Ishikawa (cell line): ENCODE data around the gene TNS1.

Experiments
- CEBPB ChIP-seq: IDR thresholded peaks from 2 replicates; pipeline ENCODE4 v1.6.1; 2012
- CREB1 ChIP-seq: IDR thresholded peaks from 2 replicates; pipeline ENCODE4 v1.6.1; 2012; ENCODE audit warnings: low read depth
- EGR1 ChIP-seq: IDR thresholded peaks from 2 replicates; pipeline ENCODE4 v1.6.1; 2012
- EP300 ChIP-seq: IDR thresholded peaks from 2 replicates; pipeline ENCODE4 v1.6.1; 2012; ENCODE audit warnings: borderline replicate concordance
- FOXM1 ChIP-seq: IDR thresholded peaks from 2 replicates; pipeline ENCODE4 v1.6.1; 2012; ENCODE audit warnings: low read depth, borderline replicate concordance
- NFIC ChIP-seq: IDR thresholded peaks from 2 replicates; pipeline ENCODE4 v1.6.1; 2012
- RAD21 ChIP-seq: IDR thresholded peaks from 2 replicates; pipeline ENCODE4 v1.6.1; 2012; ENCODE audit warnings: low read depth
- TAF1 ChIP-seq: IDR thresholded peaks from 2 replicates; pipeline ENCODE4 v1.6.1; 2012; ENCODE audit warnings: low read depth, mild to moderate bottlenecking
- TCF12 ChIP-seq: IDR thresholded peaks from 2 replicates; pipeline ENCODE4 v1.6.1; 2012; ENCODE audit warnings: low read depth
- TEAD4 ChIP-seq: IDR thresholded peaks from 2 replicates; pipeline ENCODE4 v1.6.1; 2012
- USF1 ChIP-seq: IDR thresholded peaks from 2 replicates; pipeline ENCODE4 v1.6.1; 2012
- YY1 ChIP-seq: IDR thresholded peaks from 2 replicates; pipeline ENCODE4 v1.6.1; 2012; ENCODE audit warnings: low read depth
- ZBTB7A ChIP-seq: IDR thresholded peaks from 2 replicates; pipeline ENCODE4 v1.6.1; 2012; ENCODE audit warnings: low read depth
- TF ChIP-seq, protein P1 (sequence below): IDR thresholded peaks from 2 replicates; pipeline ENCODE4 v1.6.1; 2012; ENCODE audit warnings: low read depth, mild to moderate bottlenecking
- TF ChIP-seq, protein P2 (sequence below): IDR thresholded peaks from 2 replicates; pipeline ENCODE4 v1.6.1; 2012

TNS1 gene

DNA sequence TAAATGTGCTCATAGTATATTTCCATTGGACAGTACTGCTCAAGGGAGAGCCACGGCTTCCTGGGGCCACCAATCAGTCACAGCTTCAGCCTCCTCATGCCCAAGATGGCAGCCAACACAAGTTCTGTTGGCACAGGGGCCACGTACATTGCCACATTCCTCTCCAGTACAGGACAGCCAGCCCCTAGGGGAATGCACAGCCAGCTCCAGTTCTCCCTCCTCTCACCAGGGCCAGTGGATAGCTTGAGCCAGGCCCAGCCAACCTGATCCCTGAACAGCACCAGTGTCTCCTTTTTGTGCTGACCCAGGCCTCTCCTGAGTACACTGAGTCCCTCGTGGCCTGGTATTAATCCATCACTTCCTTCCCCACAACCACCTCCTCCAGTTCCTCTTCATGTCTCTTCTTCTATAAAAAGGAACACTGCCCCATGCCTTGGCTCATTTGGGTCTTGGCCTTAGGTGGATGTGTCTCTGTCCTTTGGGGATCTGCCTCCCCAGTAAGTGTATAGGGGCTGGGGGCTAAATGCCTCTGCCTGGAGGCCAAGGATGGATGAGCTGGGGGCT lies 168.7 kb downstream of the TNS1 start:
- TF ChIP-seq TAF1 (no peak), FOXM1 (no peak), USF1 (no peak), ZBTB7A (no peak)
- TF ChIP-seq, protein P1, sequence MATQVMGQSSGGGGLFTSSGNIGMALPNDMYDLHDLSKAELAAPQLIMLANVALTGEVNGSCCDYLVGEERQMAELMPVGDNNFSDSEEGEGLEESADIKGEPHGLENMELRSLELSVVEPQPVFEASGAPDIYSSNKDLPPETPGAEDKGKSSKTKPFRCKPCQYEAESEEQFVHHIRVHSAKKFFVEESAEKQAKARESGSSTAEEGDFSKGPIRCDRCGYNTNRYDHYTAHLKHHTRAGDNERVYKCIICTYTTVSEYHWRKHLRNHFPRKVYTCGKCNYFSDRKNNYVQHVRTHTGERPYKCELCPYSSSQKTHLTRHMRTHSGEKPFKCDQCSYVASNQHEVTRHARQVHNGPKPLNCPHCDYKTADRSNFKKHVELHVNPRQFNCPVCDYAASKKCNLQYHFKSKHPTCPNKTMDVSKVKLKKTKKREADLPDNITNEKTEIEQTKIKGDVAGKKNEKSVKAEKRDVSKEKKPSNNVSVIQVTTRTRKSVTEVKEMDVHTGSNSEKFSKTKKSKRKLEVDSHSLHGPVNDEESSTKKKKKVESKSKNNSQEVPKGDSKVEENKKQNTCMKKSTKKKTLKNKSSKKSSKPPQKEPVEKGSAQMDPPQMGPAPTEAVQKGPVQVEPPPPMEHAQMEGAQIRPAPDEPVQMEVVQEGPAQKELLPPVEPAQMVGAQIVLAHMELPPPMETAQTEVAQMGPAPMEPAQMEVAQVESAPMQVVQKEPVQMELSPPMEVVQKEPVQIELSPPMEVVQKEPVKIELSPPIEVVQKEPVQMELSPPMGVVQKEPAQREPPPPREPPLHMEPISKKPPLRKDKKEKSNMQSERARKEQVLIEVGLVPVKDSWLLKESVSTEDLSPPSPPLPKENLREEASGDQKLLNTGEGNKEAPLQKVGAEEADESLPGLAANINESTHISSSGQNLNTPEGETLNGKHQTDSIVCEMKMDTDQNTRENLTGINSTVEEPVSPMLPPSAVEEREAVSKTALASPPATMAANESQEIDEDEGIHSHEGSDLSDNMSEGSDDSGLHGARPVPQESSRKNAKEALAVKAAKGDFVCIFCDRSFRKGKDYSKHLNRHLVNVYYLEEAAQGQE = no peak

DNA sequence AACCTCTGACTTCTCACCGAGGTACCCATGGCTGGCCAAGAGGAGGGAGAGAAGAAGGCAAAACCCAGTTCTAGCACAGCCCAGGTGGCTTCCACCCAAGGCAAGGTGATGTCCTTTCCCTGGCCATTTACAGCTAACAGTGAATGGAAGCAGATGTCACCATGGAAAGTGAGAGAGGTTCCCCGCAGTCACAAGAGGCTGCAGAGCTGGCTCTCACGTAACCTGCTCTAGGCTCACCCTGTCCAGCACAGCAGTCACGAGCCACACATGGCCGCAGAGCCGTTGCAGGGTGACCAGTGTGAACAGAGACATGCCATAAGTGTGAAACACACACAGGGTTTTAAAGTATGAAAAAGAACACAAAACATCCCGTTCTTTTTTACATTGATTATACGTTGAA lies 169.4 kb downstream of the TNS1 start:
- TF ChIP-seq EP300 = no peak
- TF ChIP-seq, protein P2, sequence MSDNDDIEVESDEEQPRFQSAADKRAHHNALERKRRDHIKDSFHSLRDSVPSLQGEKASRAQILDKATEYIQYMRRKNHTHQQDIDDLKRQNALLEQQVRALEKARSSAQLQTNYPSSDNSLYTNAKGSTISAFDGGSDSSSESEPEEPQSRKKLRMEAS = no peak
- no peak for TF ChIP-seq TEAD4
- no peak for TF ChIP-seq YY1
- no peak for TF ChIP-seq CEBPB
- no peak for TF ChIP-seq EGR1
- TF ChIP-seq FOXM1 = no peak
- TF ChIP-seq, protein P1 = no peak
- no peak for TF ChIP-seq RAD21
- TF ChIP-seq ZBTB7A = no peak
- no peak for TF ChIP-seq NFIC
- no peak for TF ChIP-seq CREB1
- TF ChIP-seq TAF1 = no peak
- TF ChIP-seq USF1 = no peak
- no peak for TF ChIP-seq TCF12

DNA sequence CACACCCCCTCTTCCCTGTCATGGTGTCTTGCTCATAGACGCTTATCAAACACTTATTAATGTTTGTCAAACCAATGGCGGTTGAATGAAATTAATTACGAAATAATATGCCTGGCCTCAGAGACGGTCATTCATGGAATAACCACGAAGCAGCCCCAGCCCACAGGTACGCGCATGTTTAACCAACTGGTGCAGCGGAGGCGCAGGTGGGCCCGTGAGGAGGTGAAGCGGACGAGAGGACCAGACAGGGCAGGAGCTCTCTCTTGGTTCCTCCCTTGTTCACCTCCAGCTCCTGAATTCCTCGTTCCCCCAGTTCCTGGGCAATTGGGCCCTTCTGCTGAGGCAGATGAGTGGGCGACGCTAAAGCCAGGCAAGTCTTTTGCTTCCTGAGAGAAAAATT lies 169.8 kb downstream of the TNS1 start:
- no peak for TF ChIP-seq NFIC
- no peak for TF ChIP-seq TEAD4
- TF ChIP-seq TAF1 = no peak
- TF ChIP-seq USF1 = no peak

DNA sequence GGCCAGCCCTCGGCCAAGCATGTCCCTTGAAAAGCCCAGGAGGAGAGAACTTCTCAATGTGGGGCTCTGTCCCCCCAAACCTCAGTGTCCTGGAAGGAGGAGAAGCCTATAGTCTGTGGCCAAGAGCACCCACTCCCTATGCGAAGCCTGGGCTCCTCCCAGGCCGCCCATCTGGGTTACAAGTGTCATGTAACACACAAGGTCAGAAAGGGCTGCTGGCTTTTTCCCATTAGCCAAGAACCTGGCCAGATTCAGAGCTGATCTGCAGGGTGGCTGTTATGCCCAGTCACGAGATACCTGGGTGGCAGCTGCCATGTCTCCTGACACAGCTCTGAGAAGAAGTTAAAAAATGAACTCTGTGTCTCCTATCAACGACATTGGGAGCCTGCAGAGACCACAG lies 170.7 kb downstream of the TNS1 start:
- TF ChIP-seq ZBTB7A (no peak), EP300 (no peak), NFIC (no peak), CREB1 (no peak), RAD21 (no peak), TEAD4 (no peak), TAF1 (no peak), EGR1 (no peak), YY1 (no peak)
- TF ChIP-seq, protein P1 = no peak
- TF ChIP-seq, protein P2 = no peak

DNA sequence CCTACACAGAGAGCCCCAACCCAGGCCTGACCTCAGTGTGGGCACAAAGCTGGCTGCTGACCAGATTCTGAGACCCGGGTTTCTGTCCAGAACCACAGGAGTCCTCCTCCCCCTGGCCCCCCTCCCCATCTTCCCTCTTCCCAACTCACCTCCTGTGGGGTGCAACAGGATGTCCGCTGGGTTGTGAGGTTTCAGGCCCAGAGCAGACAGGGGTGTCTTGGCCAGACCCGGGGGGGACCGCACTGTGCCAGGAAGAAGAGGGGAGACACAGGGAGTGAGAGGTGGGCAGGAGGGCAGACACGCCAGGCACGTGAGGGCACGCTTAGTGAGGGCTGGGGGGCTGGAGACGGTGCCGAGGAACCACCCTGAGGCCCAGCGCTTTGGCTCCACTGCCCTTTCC lies 171.5 kb downstream of the TNS1 start:
- no peak for TF ChIP-seq CREB1
- no peak for TF ChIP-seq TCF12
- no peak for TF ChIP-seq YY1
- TF ChIP-seq CEBPB = no peak
- TF ChIP-seq RAD21 = no peak
- TF ChIP-seq EGR1 = no peak
- TF ChIP-seq EP300 = no peak
- no peak for TF ChIP-seq ZBTB7A
- no peak for TF ChIP-seq USF1
- TF ChIP-seq, protein P2 = no peak
- no peak for TF ChIP-seq TAF1
- no peak for TF ChIP-seq TEAD4
- TF ChIP-seq FOXM1 = no peak
